RWPE2 (cell line): Measurements from ENCODE around the gene DVL1.

Source experiments
- ATAC-seq: fragments of 200-7000 bp; cut with Tn5 transposase; 3 replicates; pipeline ENCODE4 v1.9.1; 2021; ENCODE audit warnings: low read depth
- DNase-seq: peaks from one replicate; pipeline ENCODE4 v3.0.0-alpha.2; 2020; ENCODE audit warnings: low spot score
- H3K27ac ChIP-seq: fragments of 450-650 bp; 2 replicates; pipeline ENCODE4 v1.5.1; 2017; ENCODE audit warnings: mild to moderate bottlenecking; ENCODE audit not compliant: poor library complexity, severe bottlenecking
- H3K27me3 ChIP-seq: fragments of 250-450 bp; sonication (Bioruptor Pico); 2 replicates; pipeline ENCODE4 v1.5.1; 2021; ENCODE audit warnings: mild to moderate bottlenecking, moderate library complexity; ENCODE audit not compliant: insufficient read depth, poor library complexity, severe bottlenecking
- H3K36me3 ChIP-seq: fragments of 250-450 bp; sonication (Bioruptor Pico); 2 replicates; pipeline ENCODE4 v1.5.1; 2020; ENCODE audit warnings: low read depth, mild to moderate bottlenecking, moderate library complexity
- H3K4me1 ChIP-seq: fragments of 250-450 bp; sonication (Bioruptor Pico); 2 replicates; pipeline ENCODE4 v1.5.1; 2021; ENCODE audit warnings: mild to moderate bottlenecking, moderate library complexity; ENCODE audit not compliant: insufficient read depth, poor library complexity, severe bottlenecking
- H3K4me3 ChIP-seq: fragments of 250-450 bp; sonication (Bioruptor Pico); 2 replicates; pipeline ENCODE4 v1.5.1; 2021; ENCODE audit warnings: mild to moderate bottlenecking, moderate library complexity; ENCODE audit not compliant: severe bottlenecking
- H3K9me3 ChIP-seq: fragments of 250-450 bp; sonication (Bioruptor Pico); 2 replicates; pipeline ENCODE4 v1.5.1; 2021; ENCODE audit warnings: mild to moderate bottlenecking, moderate library complexity; ENCODE audit not compliant: severe bottlenecking
- TF ChIP-seq, protein P1 (sequence below): fragments of 450-650 bp; IDR thresholded peaks from one replicate; pipeline ENCODE4 v1.5.1; 2017; ENCODE audit warnings: mild to moderate bottlenecking, moderate library complexity; ENCODE audit not compliant: poor library complexity, severe bottlenecking

Gene DVL1

DNA sequence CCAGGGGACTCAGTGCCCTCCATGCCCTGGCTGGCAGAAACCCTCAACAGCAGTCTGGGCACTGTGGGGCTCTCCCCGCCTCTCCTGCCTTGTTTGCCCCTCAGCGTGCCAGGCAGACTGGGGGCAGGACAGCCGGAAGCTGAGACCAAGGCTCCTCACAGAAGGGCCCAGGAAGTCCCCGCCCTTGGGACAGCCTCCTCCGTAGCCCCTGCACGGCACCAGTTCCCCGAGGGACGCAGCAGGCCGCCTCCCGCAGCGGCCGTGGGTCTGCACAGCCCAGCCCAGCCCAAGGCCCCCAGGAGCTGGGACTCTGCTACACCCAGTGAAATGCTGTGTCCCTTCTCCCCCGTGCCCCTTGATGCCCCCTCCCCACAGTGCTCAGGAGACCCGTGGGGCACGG, 21.0 kb downstream of the DVL1 start:
- no peak for DNase-seq
- no peak overlapping the region for H3K4me3 ChIP-seq
- H3K27me3 ChIP-seq = no peaks in the 10 kb centered on the region
- TF ChIP-seq, protein P1, sequence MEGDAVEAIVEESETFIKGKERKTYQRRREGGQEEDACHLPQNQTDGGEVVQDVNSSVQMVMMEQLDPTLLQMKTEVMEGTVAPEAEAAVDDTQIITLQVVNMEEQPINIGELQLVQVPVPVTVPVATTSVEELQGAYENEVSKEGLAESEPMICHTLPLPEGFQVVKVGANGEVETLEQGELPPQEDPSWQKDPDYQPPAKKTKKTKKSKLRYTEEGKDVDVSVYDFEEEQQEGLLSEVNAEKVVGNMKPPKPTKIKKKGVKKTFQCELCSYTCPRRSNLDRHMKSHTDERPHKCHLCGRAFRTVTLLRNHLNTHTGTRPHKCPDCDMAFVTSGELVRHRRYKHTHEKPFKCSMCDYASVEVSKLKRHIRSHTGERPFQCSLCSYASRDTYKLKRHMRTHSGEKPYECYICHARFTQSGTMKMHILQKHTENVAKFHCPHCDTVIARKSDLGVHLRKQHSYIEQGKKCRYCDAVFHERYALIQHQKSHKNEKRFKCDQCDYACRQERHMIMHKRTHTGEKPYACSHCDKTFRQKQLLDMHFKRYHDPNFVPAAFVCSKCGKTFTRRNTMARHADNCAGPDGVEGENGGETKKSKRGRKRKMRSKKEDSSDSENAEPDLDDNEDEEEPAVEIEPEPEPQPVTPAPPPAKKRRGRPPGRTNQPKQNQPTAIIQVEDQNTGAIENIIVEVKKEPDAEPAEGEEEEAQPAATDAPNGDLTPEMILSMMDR = no peak
- no peaks in the 10 kb centered on the region for H3K36me3 ChIP-seq
- H3K27ac ChIP-seq = no peak overlapping the region
- peaks cover 17% of the 10 kb centered on the region for H3K4me1 ChIP-seq
- no peak for ATAC-seq
- no peaks in the 10 kb centered on the region for H3K9me3 ChIP-seq

DNA sequence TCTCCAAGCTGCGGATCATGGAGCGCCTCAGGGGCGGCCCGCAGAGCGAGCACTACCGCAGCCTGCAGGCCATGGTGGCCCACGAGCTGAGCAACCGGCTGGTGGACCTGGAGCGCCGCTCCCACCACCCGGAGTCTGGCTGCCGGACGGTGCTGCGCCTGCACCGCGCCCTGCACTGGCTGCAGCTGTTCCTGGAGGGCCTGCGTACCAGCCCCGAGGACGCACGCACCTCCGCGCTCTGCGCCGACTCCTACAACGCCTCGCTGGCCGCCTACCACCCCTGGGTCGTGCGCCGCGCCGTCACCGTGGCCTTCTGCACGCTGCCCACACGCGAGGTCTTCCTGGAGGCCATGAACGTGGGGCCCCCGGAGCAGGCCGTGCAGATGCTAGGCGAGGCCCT, 21.9 kb downstream of the DVL1 start:
- H3K27me3 ChIP-seq = no peaks in the 10 kb centered on the region
- DNase-seq (no peak), ATAC-seq (no peak)
- peaks cover 13% of the 10 kb centered on the region for H3K4me1 ChIP-seq
- no peak overlapping the region for H3K4me3 ChIP-seq
- no peaks in the 10 kb centered on the region for H3K36me3 ChIP-seq
- H3K9me3 ChIP-seq = no peaks in the 10 kb centered on the region
- TF ChIP-seq, protein P1 = no peak
- H3K27ac ChIP-seq = no peak overlapping the region

DNA sequence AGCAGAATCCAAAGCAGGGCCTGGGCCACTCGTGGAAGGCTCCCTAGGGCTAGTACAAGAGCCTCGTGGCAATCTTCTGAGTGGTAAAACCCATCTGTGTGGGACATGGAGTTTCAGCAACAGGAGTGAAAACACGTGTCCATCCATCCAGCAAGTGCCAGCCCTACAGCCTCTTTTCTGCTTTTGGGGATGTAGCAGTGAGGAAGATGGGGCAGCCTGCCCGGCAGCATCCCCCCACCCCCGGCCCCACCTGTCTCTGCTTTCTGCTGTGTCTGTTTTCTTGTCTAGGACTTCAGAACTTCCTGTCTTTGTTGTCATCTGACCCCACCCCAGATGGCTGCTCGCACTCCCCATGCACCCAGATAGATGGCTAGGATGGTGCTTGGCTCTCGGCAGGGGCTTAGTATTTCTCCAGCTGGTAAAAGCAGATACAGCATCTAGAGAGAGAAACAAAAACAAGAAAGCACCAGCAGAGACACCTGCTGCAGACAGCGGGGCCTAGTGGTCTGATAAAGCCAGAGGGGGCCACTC, 23.1 kb downstream of the DVL1 start:
- ATAC-seq = no peak
- no peak for DNase-seq

DNA sequence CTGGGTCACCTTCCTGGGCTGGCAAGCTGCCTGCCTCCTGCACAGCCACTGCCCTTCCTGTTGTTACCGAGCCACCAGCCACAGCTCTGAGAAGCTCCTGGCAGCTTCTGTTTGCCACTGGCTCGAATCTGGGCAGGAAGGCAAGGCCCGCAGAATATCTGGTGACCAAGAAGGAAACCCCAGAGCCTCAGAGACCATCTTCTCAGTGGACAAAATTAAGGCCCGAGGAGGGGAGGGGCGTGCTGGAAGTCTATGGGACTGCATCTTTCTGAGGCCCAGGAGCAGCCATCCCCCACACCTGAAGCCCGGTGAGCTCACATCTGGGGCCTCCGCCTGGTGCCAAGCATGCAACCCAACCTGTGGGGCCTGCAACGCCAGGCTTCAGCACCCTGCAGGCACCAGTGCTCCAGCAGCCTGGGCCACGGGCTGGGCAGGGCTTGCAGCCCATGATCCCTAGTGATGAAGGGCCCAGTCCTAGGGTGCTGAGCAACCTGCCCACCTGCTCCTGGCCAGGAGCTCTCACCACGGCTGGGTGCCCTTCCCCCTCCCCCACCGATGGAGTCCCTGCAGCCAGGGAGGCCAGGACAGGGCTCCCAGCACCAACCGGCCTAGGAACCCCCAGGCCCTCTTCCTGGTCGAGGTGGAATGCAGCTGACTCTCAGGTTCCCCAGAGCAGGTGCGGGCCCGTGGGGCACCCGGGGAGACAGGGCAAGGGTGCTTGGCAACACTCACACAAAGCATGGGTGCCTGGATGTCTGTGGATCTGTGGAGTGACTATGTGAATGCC, 23.7 kb downstream of the DVL1 start:
- TF ChIP-seq, protein P1 = no peak
- Histone ChIP-seq H3K4me3 (peak overlapping the region; percentile 100), H3K9me3 (no peaks in the 10 kb centered on the region), H3K27ac (peak overlapping the region; percentile 72), H3K4me1 (no peaks in the 10 kb centered on the region), H3K36me3 (peaks cover 10% of the 10 kb centered on the region), H3K27me3 (no peaks in the 10 kb centered on the region)
- DNase-seq (no peak), ATAC-seq (peak; percentile 16)

More for the DNA sequence above, 23.1 kb downstream of the DVL1 start:
- TF ChIP-seq, protein P1 = no peak
- Histone ChIP-seq H3K27me3 (no peaks in the 10 kb centered on the region), H3K4me1 (peaks cover 6% of the 10 kb centered on the region), H3K9me3 (no peaks in the 10 kb centered on the region), H3K27ac (peak overlapping the region; percentile 72), H3K36me3 (peaks cover 5% of the 10 kb centered on the region; the same call in 1 of the 2 replicates), H3K4me3 (peak overlapping the region; percentile 100)
